GM23338 (cell line): ENCODE results near the gene GAR1. TPM values are rescaled to one million over a fixed set of nuclear protein-coding genes. Genes with fewer than 3 reads are reported as not detected.

Experiments
- ATAC-seq: fragments of 200-7000 bp; cut with Tn5 transposase; 3 replicates; pipeline ENCODE4 v1.9.1; 2020
- DNase-seq: peaks from one replicate; pipeline ENCODE4 v3.0.0-alpha.2; 2015; ENCODE audit warnings: low spot score
- H2AFZ ChIP-seq: fragments of 200-600 bp; sonication (generic); 2 replicates; pipeline ENCODE4 v1.8.0; 2016; ENCODE audit warnings: antibody characterized with exemption, mild to moderate bottlenecking, moderate library complexity
- H3F3A ChIP-seq: fragments of 200-600 bp; sonication (generic); replicated peaks from 2 replicates; pipeline ENCODE4 v1.8.0; 2017; ENCODE audit warnings: antibody characterized with exemption, mixed run types, low read depth
- H3K27ac ChIP-seq: fragments of 200-600 bp; sonication (generic); 2 replicates; pipeline ENCODE4 v1.6.1; 2016; ENCODE audit warnings: low read depth
- H3K27me3 ChIP-seq: fragments of 200-600 bp; sonication (generic); 2 replicates; pipeline ENCODE4 v1.8.0; 2016; ENCODE audit warnings: mild to moderate bottlenecking, mixed run types, moderate library complexity; ENCODE audit not compliant: insufficient read depth
- H3K36me3 ChIP-seq: fragments of 200-600 bp; sonication (generic); 2 replicates; pipeline ENCODE4 v1.8.0; 2016; ENCODE audit warnings: mild to moderate bottlenecking; ENCODE audit not compliant: insufficient read depth
- H3K4me1 ChIP-seq: fragments of 200-600 bp; sonication (generic); 2 replicates; pipeline ENCODE4 v1.8.0; 2016; ENCODE audit warnings: mild to moderate bottlenecking, moderate library complexity; ENCODE audit not compliant: insufficient read depth
- H3K4me2 ChIP-seq: fragments of 200-600 bp; sonication (generic); 2 replicates; pipeline ENCODE4 v1.7.1; 2017; ENCODE audit warnings: mixed run types
- H3K4me3 ChIP-seq: fragments of 200-600 bp; sonication (generic); 2 replicates; pipeline ENCODE4 v1.6.1; 2016; ENCODE audit warnings: mixed run types
- H3K79me2 ChIP-seq: fragments of 200-600 bp; sonication (generic); replicated peaks from 2 replicates; pipeline ENCODE4 v1.8.0; 2017; ENCODE audit warnings: mild to moderate bottlenecking; ENCODE audit not compliant: insufficient read depth
- H3K9me2 ChIP-seq: fragments of 200-600 bp; sonication (generic); 2 replicates; pipeline ENCODE4 v1.8.0; 2017; ENCODE audit not compliant: insufficient read depth
- H4K20me1 ChIP-seq: fragments of 200-600 bp; sonication (generic); replicated peaks from 2 replicates; pipeline ENCODE4 v1.8.0; 2017; ENCODE audit warnings: mild to moderate bottlenecking; ENCODE audit not compliant: insufficient read depth
- H3K27ac Mint-ChIP-seq: 2 replicates; pipeline ENCODE4 v1.8.0; 2020; ENCODE audit warnings: inconsistent platforms, mild to moderate bottlenecking, moderate library complexity, mixed read lengths
- H3K27me3 Mint-ChIP-seq: 3 replicates; pipeline ENCODE4 v1.8.0; 2022; ENCODE audit warnings: low read depth, mild to moderate bottlenecking, moderate library complexity, mixed read lengths, inconsistent platforms; ENCODE audit not compliant: insufficient read depth, poor library complexity
- H3K36me3 Mint-ChIP-seq: 3 replicates; pipeline ENCODE4 v1.8.0; 2021; ENCODE audit warnings: low read depth, mild to moderate bottlenecking, inconsistent platforms, moderate library complexity, mixed read lengths
- H3K4me1 Mint-ChIP-seq: 3 replicates; pipeline ENCODE4 v1.8.0; 2020; ENCODE audit warnings: mild to moderate bottlenecking, inconsistent platforms, mixed read lengths
- H3K4me3 Mint-ChIP-seq: 3 replicates; pipeline ENCODE4 v1.8.0; 2021; ENCODE audit warnings: moderate library complexity, mild to moderate bottlenecking, inconsistent platforms, mixed read lengths
- H3K9me3 Mint-ChIP-seq: 3 replicates; pipeline ENCODE4 v1.8.0; 2020; ENCODE audit warnings: moderate library complexity, mild to moderate bottlenecking, inconsistent platforms, mixed read lengths
- CREB1 ChIP-seq: fragments of 250-450 bp; sonication (Bioruptor Pico); IDR thresholded peaks from 2 replicates; pipeline ENCODE4 v1.5.0; 2020; ENCODE audit warnings: low read depth, mild to moderate bottlenecking, moderate library complexity
- CTCF ChIP-seq, 2 experiments: fragments of 200-600 bp in 1 of 2; sonication (generic) in 1 of 2; conservative IDR thresholded peaks; 2 replicates each; pipeline versions ENCODE4 v1.5.1 to v1.6.1; 2016 to 2017; ENCODE audit warnings: antibody characterized with exemption in 2 of 2, low read depth in 2 of 2, mild to moderate bottlenecking in 2 of 2, moderate library complexity in 1 of 2
- ETS1 ChIP-seq: IDR thresholded peaks from 2 replicates; pipeline ENCODE4 v1.6.1; 2016; ENCODE audit warnings: antibody characterized with exemption
- EZH2 ChIP-seq: fragments of 200-600 bp; sonication (generic); IDR thresholded peaks from one replicate; pipeline ENCODE4 v1.8.0; 2017; ENCODE audit warnings: antibody characterized with exemption, mild to moderate bottlenecking, low read depth; ENCODE audit not compliant: unreplicated experiment
- EZH2phosphoT487 ChIP-seq: fragments of 200-600 bp; sonication (generic); IDR thresholded peaks from one replicate; pipeline ENCODE4 v1.8.1; 2018; ENCODE audit warnings: antibody characterized with exemption; ENCODE audit not compliant: unreplicated experiment
- JUNB ChIP-seq: IDR thresholded peaks from one replicate; pipeline ENCODE4 v1.6.1; 2016; ENCODE audit warnings: antibody characterized with exemption; ENCODE audit not compliant: unreplicated experiment
- NANOG ChIP-seq: IDR thresholded peaks from 2 replicates; pipeline ENCODE4 v1.6.1; 2016; ENCODE audit warnings: antibody characterized with exemption, borderline replicate concordance
- POLR2AphosphoS5 ChIP-seq: IDR thresholded peaks from 2 replicates; pipeline ENCODE4 v1.6.1; 2016; ENCODE audit warnings: antibody characterized with exemption, low read depth
- REST ChIP-seq: IDR thresholded peaks from one replicate; pipeline ENCODE4 v1.6.1; 2018; ENCODE audit warnings: antibody characterized with exemption; ENCODE audit not compliant: unreplicated experiment
- STAT1 ChIP-seq: IDR thresholded peaks from one replicate; pipeline ENCODE4 v1.6.1; 2016; ENCODE audit warnings: antibody characterized with exemption; ENCODE audit not compliant: unreplicated experiment
- ZNF114 ChIP-seq: fragments of 250-450 bp; sonication (Bioruptor Pico); IDR thresholded peaks from 2 replicates; pipeline ENCODE4 v1.5.0; 2020; ENCODE audit warnings: mild to moderate bottlenecking, moderate library complexity
- ZNF331 ChIP-seq: fragments of 250-450 bp; sonication (Bioruptor Pico); IDR thresholded peaks from 2 replicates; pipeline ENCODE4 v1.5.0; 2020; ENCODE audit warnings: low read depth, mild to moderate bottlenecking, moderate library complexity
- ZNF462 ChIP-seq: fragments of 250-450 bp; sonication (Bioruptor Pico); IDR thresholded peaks from 2 replicates; pipeline ENCODE4 v1.5.0; 2020; ENCODE audit warnings: mild to moderate bottlenecking, moderate library complexity
- polyA plus RNA-seq: library from polyadenylated mRNA; unstranded; fragments of >200 nt; fragmentation: Nextera tagmentation; extraction: Ambion mirVana; gene quantifications from 2 replicates; pipeline ENCODE4 v1.2.1, GENCODE V29; 2016
- total RNA-seq: library from RNA; depleted of rRNA; stranded (reverse); fragments of >200 nt; shearing (Covaris generic); gene quantifications from 2 replicates; pipeline ENCODE4 v1.2.3, GENCODE V29; 2014

Gene GAR1
- total and polyA plus RNA-seq, 2 experiments from 2014 or later = 13.8 to 98.7 TPM

- Histone ChIP-seq H2AFZ (no peak overlapping the region), H3F3A (no peaks in the 10 kb centered on the region), H3K4me2 (no peak overlapping the region), H3K4me1 (no peaks in the 10 kb centered on the region), H3K27me3 (no peaks in the 10 kb centered on the region), H3K36me3 (no peaks in the 10 kb centered on the region), H4K20me1 (no peaks in the 10 kb centered on the region), H3K27ac (no peak overlapping the region), H3K79me2 (no peaks in the 10 kb centered on the region), H3K9me2 (no peaks in the 10 kb centered on the region), H3K4me3 (no peak overlapping the region)
- ATAC-seq (no peak), DNase-seq (no peak)
- no peak for TF ChIP-seq ETS1
- no peak for TF ChIP-seq STAT1
- TF ChIP-seq ZNF114 (CRISPR knock-in tag) = no peak
- TF ChIP-seq EZH2 = no peak
- no peak for TF ChIP-seq CREB1 (CRISPR knock-in tag)
- no peak for TF ChIP-seq JUNB
- TF ChIP-seq EZH2phosphoT487 = no peak
- TF ChIP-seq ZNF462 = no peak
- TF ChIP-seq CTCF (conservative IDR thresholded peaks at IDR 0.05; ENCODE audit: low read depth in 2 of 2) = no peak
- TF ChIP-seq REST = no peak
- TF ChIP-seq NANOG = no peak
- TF ChIP-seq ZNF331 (CRISPR knock-in tag) = no peak
- no peak for TF ChIP-seq POLR2AphosphoS5
- no peaks in the 10 kb centered on the region for H3K9me3 Mint-ChIP-seq
- H3K4me1 Mint-ChIP-seq = no peaks in the 10 kb centered on the region
- H3K27me3 Mint-ChIP-seq = no peaks in the 10 kb centered on the region
- no peaks in the 10 kb centered on the region for H3K36me3 Mint-ChIP-seq
- no peak overlapping the region for H3K27ac Mint-ChIP-seq
- no peak overlapping the region for H3K4me3 Mint-ChIP-seq
These were observed 18.2 kb downstream of the GAR1 start for GRCh38 chr4:109833756-109834155.
